Fibroblast of villous mesenchyme (primary cell): ENCODE measurements around the gene PSTPIP1. TPM values are rescaled to one million over a fixed set of nuclear protein-coding genes. Genes with fewer than 3 reads are reported as not detected.

Source experiments
- DNase-seq: peaks from one replicate; pipeline ENCODE4 v3.0.0-alpha.2; 2010; ENCODE audit warnings: low read depth
- H3K4me3 ChIP-seq: 2 replicates; pipeline ENCODE4 v1.5.1; 2011; ENCODE audit warnings: low read depth, mild to moderate bottlenecking, low read length
- CTCF ChIP-seq: IDR thresholded peaks from 2 replicates; pipeline ENCODE4 v1.5.1; 2012; ENCODE audit warnings: low read depth, mild to moderate bottlenecking, low read length; ENCODE audit not compliant: insufficient read depth
- total RNA-seq: library from RNA; depleted of rRNA; stranded (reverse); fragments of >200 nt; gene quantifications from 2 replicates; pipeline ENCODE4 v1.2.3, GENCODE V29; 2012

Gene PSTPIP1
- total RNA-seq, 1 donor: not detected

DNA sequence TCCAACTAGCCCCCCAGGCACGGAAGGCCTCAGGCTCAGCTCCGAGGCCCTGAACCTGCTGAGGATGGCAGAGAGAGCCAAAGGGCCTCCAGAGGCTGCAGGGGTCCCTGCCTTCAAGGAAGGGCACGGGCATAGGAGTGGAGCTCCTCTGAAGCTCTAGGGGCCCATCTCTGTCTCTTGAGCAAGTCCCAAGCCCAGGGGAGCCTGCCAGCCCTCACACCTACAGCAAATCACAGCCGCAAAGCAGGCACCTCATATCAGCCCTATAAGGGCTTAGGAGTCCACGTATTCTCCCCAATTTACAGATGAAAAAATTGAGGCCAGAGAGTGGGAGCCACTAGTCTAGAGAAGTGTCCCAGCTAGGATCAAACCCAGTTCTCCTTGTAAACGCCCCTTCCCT is 14.2 kb downstream of the PSTPIP1 start:
- no peak for TF ChIP-seq CTCF
- H3K4me3 ChIP-seq: no peak overlapping the region
- no peak for DNase-seq

GRCh38 chr15:77009646-77010311 is 14.9 kb downstream of the PSTPIP1 start:
- no peak for DNase-seq

DNA sequence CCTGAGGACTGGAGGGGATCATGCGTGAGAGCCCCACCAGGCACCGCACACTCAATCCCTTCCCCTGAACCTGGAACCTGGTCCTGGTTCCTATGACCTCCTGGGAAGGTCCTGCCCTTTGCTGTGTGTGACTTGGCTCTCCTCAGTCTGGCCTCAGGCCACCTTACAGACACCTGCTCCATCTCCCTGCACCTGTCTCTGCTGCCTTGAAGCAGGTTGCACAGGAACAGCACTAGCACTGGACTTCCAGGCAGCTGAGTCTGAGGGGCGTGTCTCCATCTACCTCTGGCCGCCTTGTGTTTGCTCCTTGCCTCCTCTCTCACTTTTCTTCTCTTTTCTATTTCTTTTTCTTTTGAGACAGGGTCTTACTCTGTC is 15.4 kb downstream of the PSTPIP1 start:
- no peak overlapping the region for H3K4me3 ChIP-seq
- TF ChIP-seq CTCF: no peak
- no peak for DNase-seq

More at GRCh38 chr15:77009646-77010311, 14.9 kb downstream of the PSTPIP1 start:
- no peak overlapping the region for H3K4me3 ChIP-seq
- TF ChIP-seq CTCF: no peak

DNA sequence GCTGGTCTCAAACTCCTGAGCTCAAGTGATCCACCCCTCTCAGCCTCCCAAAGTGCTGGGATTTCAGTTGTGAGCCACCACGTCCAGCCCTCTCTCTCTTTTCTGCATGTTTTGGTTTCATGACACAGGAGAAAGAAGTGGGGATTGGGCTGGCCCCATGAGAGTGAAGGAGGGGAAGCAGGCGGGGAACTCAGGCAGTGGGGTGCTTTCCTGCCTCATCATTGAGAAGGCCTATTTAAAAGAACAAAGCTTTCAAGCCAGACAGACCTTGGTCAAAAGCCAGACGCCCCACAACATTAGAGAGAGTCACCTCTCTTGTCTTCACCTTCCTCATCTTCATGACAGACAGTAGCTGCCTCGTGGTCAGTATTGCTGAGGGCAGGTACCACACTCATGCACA is 15.9 kb downstream of the PSTPIP1 start:
- TF ChIP-seq CTCF: no peak
- H3K4me3 ChIP-seq: no peak overlapping the region
- DNase-seq: no peak

GRCh38 chr15:77012117-77012712 is 17.3 kb downstream of the PSTPIP1 start:
- TF ChIP-seq CTCF: no peak
- no peak for DNase-seq
- no peak overlapping the region for H3K4me3 ChIP-seq

- no peak overlapping the region for H3K4me3 ChIP-seq
- TF ChIP-seq CTCF: no peak
- DNase-seq: no peak
These were observed 17.9 kb downstream of the PSTPIP1 start for GRCh38 chr15:77012868-77013267.

DNA sequence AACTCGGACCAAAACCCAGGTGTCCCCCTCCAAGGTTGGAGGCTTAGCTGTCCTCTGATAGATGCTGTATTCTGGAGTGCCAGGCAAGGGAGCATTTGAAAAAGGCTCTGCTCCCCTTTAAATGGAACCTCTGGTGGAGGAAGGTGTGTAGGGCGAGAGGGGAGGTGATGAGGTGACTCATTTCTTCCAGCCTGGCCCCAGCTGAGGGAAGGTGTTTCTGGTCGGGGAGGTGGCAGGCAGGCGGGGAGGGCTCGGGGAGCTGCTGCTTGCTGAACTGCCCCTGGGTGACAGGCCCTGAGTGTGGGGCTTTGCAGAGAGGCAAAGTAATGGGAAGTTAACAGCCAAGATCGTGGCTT is 18.8 kb downstream of the PSTPIP1 start:
- DNase-seq: no peak
- no peak for TF ChIP-seq CTCF
- no peak overlapping the region for H3K4me3 ChIP-seq
